GM12878 (cell line): Measurements from ENCODE around the gene ANKRD37. TPM values are rescaled to one million over a fixed set of nuclear protein-coding genes. Genes with fewer than 3 reads are reported as not detected.

Source experiments
- ATAC-seq: fragments of 200-7000 bp; cut with Tn5 transposase; 3 replicates; pipeline ENCODE4 v1.9.1; 2020; ENCODE audit warnings: mild to moderate bottlenecking, moderate library complexity
- BruUV-seq: library from RNA; stranded (reverse); fragments of 400-500 nt; replicated peaks from 2 replicates; lab custom pipeline; 2021; lab: Mats Ljungman, UMichigan
- CTCF ChIA-PET: fragments of 300-600 bp; sonication (Branson Sonifier 250); formaldehyde crosslinking; extraction: SDS; loops from one replicate; lab custom pipeline; 2021; ENCODE audit warnings: inconsistent platforms; lab: Yijun Ruan, JAX
- POLR2A ChIA-PET: fragments of 350-600 bp; formaldehyde crosslinking; extraction: SDS; loops from one replicate; lab custom pipeline; 2021; ENCODE audit warnings: inconsistent platforms; lab: Charles Lee
- RAD21 ChIA-PET: fragments of 300-600 bp; sonication (Branson Sonifier 250); formaldehyde crosslinking; loops from one replicate; lab custom pipeline; 2023; ENCODE audit warnings: antibody characterized with exemption; ENCODE audit not compliant: unreplicated experiment; lab: Charles Lee
- SMC1A ChIA-PET: fragments of 300-600 bp; sonication (Branson Sonifier 250); formaldehyde crosslinking; loops from one replicate; lab custom pipeline; 2023; ENCODE audit not compliant: unreplicated experiment, uncharacterized antibody; lab: Charles Lee
- DNase-seq: peaks from one replicate; pipeline ENCODE4 v3.0.0-alpha.2; 2011; ENCODE audit warnings: low read depth, low spot score
- FAIRE-seq: peaks from 3 replicates; lab custom pipeline; 2011; peaks lifted over from hg19 to GRCh38; lab: Jason Lieb, UNC
- H2AFZ ChIP-seq: 2 replicates; pipeline ENCODE4 v1.6.0; 2011; ENCODE audit warnings: low read depth, low read length, control low read depth; ENCODE audit not compliant: control insufficient read depth
- H3K27ac ChIP-seq: 2 replicates; pipeline ENCODE4 v1.5.1; 2011; ENCODE audit warnings: control low read depth; ENCODE audit not compliant: control insufficient read depth, insufficient read depth
- H3K27me3 ChIP-seq, 2 experiments: replicated peaks in 1 of 2; 2 replicates each; pipeline versions ENCODE4 v1.6.0 to v1.6.1; 2011; ENCODE audit warnings: low read length in 1 of 2; ENCODE audit not compliant: control insufficient read depth in 2 of 2, insufficient read depth in 2 of 2
- H3K36me3 ChIP-seq, 2 experiments: 2 replicates each; pipeline ENCODE4 v1.5.1; 2011; ENCODE audit warnings: low read length in 1 of 2; ENCODE audit not compliant: control insufficient read depth in 2 of 2, insufficient read depth in 2 of 2
- H3K4me1 ChIP-seq: 2 replicates; pipeline ENCODE4 v1.6.1; 2011; ENCODE audit warnings: mild to moderate bottlenecking, low read length, moderate library complexity, mixed read lengths; ENCODE audit not compliant: control insufficient read depth, insufficient read depth
- H3K4me2 ChIP-seq: 2 replicates; pipeline ENCODE4 v1.6.0; 2011; ENCODE audit warnings: control low read depth; ENCODE audit not compliant: control insufficient read depth, insufficient read depth
- H3K4me3 ChIP-seq: fragments of 200-600 bp; sonication (generic); 2 replicates; pipeline ENCODE4 v1.5.1; 2016
- H3K79me2 ChIP-seq: 2 replicates; pipeline ENCODE4 v1.6.0; 2011; ENCODE audit warnings: low read length; ENCODE audit not compliant: control insufficient read depth, insufficient read depth
- H3K9ac ChIP-seq: 2 replicates; pipeline ENCODE4 v1.8.0; 2011; ENCODE audit warnings: low read length, control low read depth, mixed read lengths; ENCODE audit not compliant: control insufficient read depth, insufficient read depth
- H3K9me3 ChIP-seq: replicated peaks from 3 replicates; pipeline ENCODE4 v1.5.1; 2011; ENCODE audit warnings: mild to moderate bottlenecking, low read length; ENCODE audit not compliant: control insufficient read depth, insufficient read depth
- H4K20me1 ChIP-seq: 2 replicates; pipeline ENCODE4 v1.6.0; 2011; ENCODE audit not compliant: control insufficient read depth, insufficient read depth
- BMI1 ChIP-seq: fragments of 450-650 bp; IDR thresholded peaks from 2 replicates; pipeline ENCODE4 v1.6.1; 2016; ENCODE audit warnings: mild to moderate bottlenecking, moderate library complexity, borderline replicate concordance
- CREM ChIP-seq: IDR thresholded peaks from 2 replicates; pipeline ENCODE4 v1.6.1; 2014; ENCODE audit warnings: antibody characterized with exemption, low read depth
- DPF2 ChIP-seq: fragments of 450-650 bp; IDR thresholded peaks from 2 replicates; pipeline ENCODE4 v1.6.1; 2017; ENCODE audit warnings: mild to moderate bottlenecking
- E2F4 ChIP-seq: IDR thresholded peaks from 2 replicates; pipeline ENCODE4 v1.6.1; 2012; ENCODE audit warnings: low read depth, low read length, improper control_type of control experiment
- ELK1 ChIP-seq: IDR thresholded peaks from 2 replicates; pipeline ENCODE4 v1.6.1; 2012; ENCODE audit warnings: low read depth, low read length, improper control_type of control experiment
- JUND ChIP-seq: IDR thresholded peaks from 2 replicates; pipeline ENCODE4 v1.6.1; 2012; ENCODE audit warnings: low read depth, mild to moderate bottlenecking, low read length, improper control_type of control experiment, moderate library complexity
- MEF2B ChIP-seq: fragments of 450-650 bp; IDR thresholded peaks from 2 replicates; pipeline ENCODE4 v1.6.1; 2018; ENCODE audit warnings: mild to moderate bottlenecking, moderate library complexity; ENCODE audit not compliant: partially characterized antibody, poor library complexity, severe bottlenecking
- NFXL1 ChIP-seq: fragments of 450-650 bp; IDR thresholded peaks from 2 replicates; pipeline ENCODE4 v1.6.1; 2017; ENCODE audit warnings: antibody characterized with exemption, mild to moderate bottlenecking, borderline replicate concordance
- RBBP5 ChIP-seq: fragments of 200-600 bp; sonication (generic); conservative IDR thresholded peaks from 2 replicates; pipeline ENCODE4 v1.6.1; 2016
- SIN3A ChIP-seq: IDR thresholded peaks from 2 replicates; pipeline ENCODE4 v1.6.1; 2012; ENCODE audit warnings: low read depth, low read length, improper control_type of control experiment
- SREBF1 ChIP-seq: IDR thresholded peaks from 2 replicates; pipeline ENCODE4 v1.6.1; 2012; ENCODE audit warnings: mild to moderate bottlenecking, low read length
- SRF ChIP-seq, 2 experiments: IDR thresholded peaks; 2 replicates each; pipeline ENCODE4 v1.6.1; 2011; ENCODE audit warnings: low read depth in 2 of 2, low read length in 2 of 2, mild to moderate bottlenecking in 1 of 2, moderate library complexity in 1 of 2
- TAF1 ChIP-seq: IDR thresholded peaks from 2 replicates; pipeline ENCODE4 v1.6.1; 2011; ENCODE audit warnings: mild to moderate bottlenecking, low read depth, low read length, borderline replicate concordance
- ZBTB40 ChIP-seq: fragments of 450-650 bp; IDR thresholded peaks from 2 replicates; pipeline ENCODE4 v1.6.1; 2016; ENCODE audit warnings: mild to moderate bottlenecking, moderate library complexity, borderline replicate concordance
- ZNF274 ChIP-seq: IDR thresholded peaks from one replicate; pipeline ENCODE4 v1.8.0; 2011; ENCODE audit not compliant: insufficient read length, insufficient read depth
- ZNF622 ChIP-seq: fragments of 450-650 bp; IDR thresholded peaks from 2 replicates; pipeline ENCODE4 v1.6.1; 2017; ENCODE audit warnings: mild to moderate bottlenecking, inconsistent platforms
- WGBS: methylation state at CpG from one replicate; pipeline ENCODE4 v1.1.6; 2016; ENCODE audit warnings: low lambda C conversion rate; ENCODE audit not compliant: insufficient replicate concordance, insufficient coverage; ENCODE audit errors: missing lambda C conversion rate; 5-methylcytosine and 5-hydroxymethylcytosine counted together
- in situ Hi-C: fragments of 300-500 bp; cut with MboI; formaldehyde crosslinking; loops from 9 replicates; pipeline ENCODE4 v1.14.3; 2018; ENCODE audit warnings: mixed read lengths
- intact Hi-C: fragments of 100-400 bp; cut with micrococcal nuclease; formaldehyde crosslinking; loops from one replicate; pipeline ENCODE4 v1.14.2; 2022; ENCODE audit not compliant: unreplicated experiment
- polyA plus RNA-seq, 11 experiments: library from polyadenylated mRNA; depleted of rRNA in 4 of 11; unstranded in 6 of 11; stranded (reverse) in 5 of 11; fragments of >200 nt; fragmentation: Nextera tagmentation in 4 of 11; fragmentation: Illumina TruSeq in 1 of 11; extraction: Ambion mirVana in 4 of 11; extraction: Trizol in 1 of 11; gene quantifications; 1 replicate in 1 of 11; 2 replicates in 10 of 11; pipeline versions ENCODE4 v1.2.1 to v1.2.3, GENCODE V29; 2011 to 2016; ENCODE audit warnings: inconsistent platforms in 2 of 11, missing spikeins in 2 of 11, low read depth in 1 of 11
- total RNA-seq, 4 experiments: library from RNA; depleted of rRNA in 3 of 4; stranded (reverse); fragments of >200 nt in 3 of 4; fragmentation: Illumina TruSeq in 1 of 4; extraction: Trizol in 1 of 4; gene quantifications; 2 replicates each; pipeline versions ENCODE4 v1.2.1 to v1.2.3, GENCODE V29; 2013 to 2021

Gene ANKRD37
- total and polyA plus RNA-seq, 10 of the 15 experiments (the other 5 are each of a cell fraction or from before 2014, with no cell fraction given) = 10.6 to 67.9 (median 24.2) TPM

GRCh38 chr4:185408432-185408831, 11.8 kb downstream of the ANKRD37 start (continued):
- no peak for TF ChIP-seq NFXL1
- no peak for TF ChIP-seq BMI1
- TF ChIP-seq, all 136 proteins: peak for 0

GRCh38 chr4:185411849-185412248, 15.2 kb downstream of the ANKRD37 start:
- CTCF ChIA-PET = interaction anchor here (0.6 to 1.5 kb wide), 2 partner anchors 9 to 17 kb away, joined by 4 read pairs; no protein-coding TSS in a partner anchor
- in situ Hi-C loops (no loop called here), intact Hi-C loops (no loop called here)
- peaks cover 0 to 30% of the 10 kb centered on the region in 2 experiments; a peak in 3 of 4 replicates for H3K36me3 ChIP-seq
- H3K9me3 ChIP-seq = peaks cover 2% of the 10 kb centered on the region; the same call in 2 of the 3 replicates
- BruUV-seq = no TSS peak
- 71% methylated on average over 5 of the region's 5 CpGs for WGBS
- RAD21 ChIA-PET = no interaction called here
- FAIRE-seq (no peak), DNase-seq (no peak), ATAC-seq (no peak)
- POLR2A ChIA-PET = interaction anchor here (0.6 to 1.1 kb wide), 2 partner anchors 9 to 156 kb away, joined by 4 read pairs; no protein-coding TSS in a partner anchor
- no peak overlapping the region for H3K4me2 ChIP-seq
- no peaks in the 10 kb centered on the region for H3K27me3 ChIP-seq
- TF ChIP-seq TAF1 (no peak), DPF2 (no peak), JUND (no peak), SRF (IDR thresholded peaks at IDR 0.05; ENCODE audit: low read depth in 2 of 2, low read length in 2 of 2) (no peak), CREM (no peak), SIN3A (no peak), MEF2B (no peak), RBBP5 (no peak), E2F4 (no peak), ZNF274 (no peak), ZBTB40 (no peak), SREBF1 (no peak), ZNF622 (no peak), ELK1 (no peak)
- no peaks in the 10 kb centered on the region for H3K79me2 ChIP-seq
- SMC1A ChIA-PET = interaction anchor here (0.7 to 1.4 kb wide), 3 partner anchors 13 to 186 kb away, joined by 3 to 5 read pairs (median 3); no protein-coding TSS in a partner anchor
- H4K20me1 ChIP-seq = no peaks in the 10 kb centered on the region
- H2AFZ ChIP-seq = no peak overlapping the region
- no peak overlapping the region for H3K4me3 ChIP-seq
- H3K4me1 ChIP-seq = no peaks in the 10 kb centered on the region
- no peak overlapping the region for H3K9ac ChIP-seq
- no peak overlapping the region for H3K27ac ChIP-seq
